Endothelial cell (in vitro differentiated cells): Measurements from ENCODE around the gene CPT1A. TPM values are rescaled to one million over a fixed set of nuclear protein-coding genes. Genes with fewer than 3 reads are reported as not detected.

Source experiments
- DNase-seq: peaks from one replicate; pipeline ENCODE4 v3.0.0; 2021; ENCODE audit warnings: low spot score
- H3K27ac Mint-ChIP-seq: one replicate; pipeline ENCODE4 v1.8.0; 2021; ENCODE audit warnings: mixed read lengths, inconsistent platforms; ENCODE audit not compliant: unreplicated experiment
- H3K27me3 Mint-ChIP-seq: one replicate; pipeline ENCODE4 v1.8.0; 2021; ENCODE audit warnings: mild to moderate bottlenecking, moderate library complexity, mixed read lengths, inconsistent platforms; ENCODE audit not compliant: unreplicated experiment
- H3K36me3 Mint-ChIP-seq: one replicate; pipeline ENCODE4 v1.8.0; 2021; ENCODE audit warnings: mild to moderate bottlenecking, low read depth, mixed read lengths, inconsistent platforms; ENCODE audit not compliant: unreplicated experiment
- H3K4me1 Mint-ChIP-seq: one replicate; pipeline ENCODE4 v1.8.0; 2021; ENCODE audit warnings: mild to moderate bottlenecking, mixed read lengths, inconsistent platforms; ENCODE audit not compliant: unreplicated experiment
- H3K4me3 Mint-ChIP-seq: one replicate; pipeline ENCODE4 v1.8.0; 2021; ENCODE audit warnings: mild to moderate bottlenecking, mixed read lengths, inconsistent platforms; ENCODE audit not compliant: unreplicated experiment
- H3K9me3 Mint-ChIP-seq: one replicate; pipeline ENCODE4 v1.8.0; 2021; ENCODE audit warnings: mixed read lengths, inconsistent platforms; ENCODE audit not compliant: unreplicated experiment
- total RNA-seq: library from RNA; stranded (reverse); fragmentation: NEBNext Ultra II Directional; extraction: Animal tissue kit (Norgen Biotek cat#: 25700); gene quantifications from one replicate; pipeline ENCODE4 v1.2.1, GENCODE V29; 2021; ENCODE audit not compliant: unreplicated experiment
- TF ChIP-seq, protein P1 (sequence below): fragments of 200-600 bp; sonication (generic); IDR thresholded peaks from one replicate; pipeline ENCODE4 v1.5.0; 2021; ENCODE audit warnings: antibody characterized with exemption; ENCODE audit not compliant: unreplicated experiment

Gene CPT1A
- total RNA-seq, 1 donor from 2014 or later = 0.36 TPM

- Mint-ChIP-seq H3K27me3 (peaks cover 11% of the 10 kb centered on the region), H3K27ac (no peak overlapping the region), H3K4me1 (peaks cover 10% of the 10 kb centered on the region), H3K36me3 (no peaks in the 10 kb centered on the region), H3K4me3 (no peak overlapping the region), H3K9me3 (no peaks in the 10 kb centered on the region)
- no peak for DNase-seq
- TF ChIP-seq, protein P1, sequence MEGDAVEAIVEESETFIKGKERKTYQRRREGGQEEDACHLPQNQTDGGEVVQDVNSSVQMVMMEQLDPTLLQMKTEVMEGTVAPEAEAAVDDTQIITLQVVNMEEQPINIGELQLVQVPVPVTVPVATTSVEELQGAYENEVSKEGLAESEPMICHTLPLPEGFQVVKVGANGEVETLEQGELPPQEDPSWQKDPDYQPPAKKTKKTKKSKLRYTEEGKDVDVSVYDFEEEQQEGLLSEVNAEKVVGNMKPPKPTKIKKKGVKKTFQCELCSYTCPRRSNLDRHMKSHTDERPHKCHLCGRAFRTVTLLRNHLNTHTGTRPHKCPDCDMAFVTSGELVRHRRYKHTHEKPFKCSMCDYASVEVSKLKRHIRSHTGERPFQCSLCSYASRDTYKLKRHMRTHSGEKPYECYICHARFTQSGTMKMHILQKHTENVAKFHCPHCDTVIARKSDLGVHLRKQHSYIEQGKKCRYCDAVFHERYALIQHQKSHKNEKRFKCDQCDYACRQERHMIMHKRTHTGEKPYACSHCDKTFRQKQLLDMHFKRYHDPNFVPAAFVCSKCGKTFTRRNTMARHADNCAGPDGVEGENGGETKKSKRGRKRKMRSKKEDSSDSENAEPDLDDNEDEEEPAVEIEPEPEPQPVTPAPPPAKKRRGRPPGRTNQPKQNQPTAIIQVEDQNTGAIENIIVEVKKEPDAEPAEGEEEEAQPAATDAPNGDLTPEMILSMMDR = no peak
Observed at GRCh38 chr11:68852628-68853027, 10.9 kb upstream of the CPT1A start.

DNA sequence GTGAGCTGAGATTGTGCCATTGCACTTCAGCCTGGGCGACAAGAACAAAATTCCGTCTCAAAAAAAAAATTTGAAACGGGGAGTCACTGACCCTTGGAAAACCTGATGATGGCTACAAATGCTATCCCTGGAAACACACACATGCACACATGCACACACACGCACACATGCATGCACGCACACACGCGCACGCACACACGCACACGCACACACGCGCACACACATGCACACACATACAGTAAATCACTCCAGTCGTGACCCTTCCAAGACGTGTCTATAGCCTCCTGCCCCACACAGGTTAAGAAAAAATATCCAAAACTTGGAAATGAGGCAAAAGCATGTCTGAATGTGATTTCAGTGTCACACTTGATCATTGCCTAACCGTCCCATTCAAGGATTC is 6.7 kb upstream of the CPT1A start:
- Mint-ChIP-seq H3K4me3 (no peak overlapping the region), H3K9me3 (no peaks in the 10 kb centered on the region), H3K36me3 (no peaks in the 10 kb centered on the region), H3K4me1 (peaks cover 3% of the 10 kb centered on the region), H3K27ac (no peak overlapping the region), H3K27me3 (peaks cover 7% of the 10 kb centered on the region)
- TF ChIP-seq, protein P1 = no peak
- DNase-seq = no peak

DNA sequence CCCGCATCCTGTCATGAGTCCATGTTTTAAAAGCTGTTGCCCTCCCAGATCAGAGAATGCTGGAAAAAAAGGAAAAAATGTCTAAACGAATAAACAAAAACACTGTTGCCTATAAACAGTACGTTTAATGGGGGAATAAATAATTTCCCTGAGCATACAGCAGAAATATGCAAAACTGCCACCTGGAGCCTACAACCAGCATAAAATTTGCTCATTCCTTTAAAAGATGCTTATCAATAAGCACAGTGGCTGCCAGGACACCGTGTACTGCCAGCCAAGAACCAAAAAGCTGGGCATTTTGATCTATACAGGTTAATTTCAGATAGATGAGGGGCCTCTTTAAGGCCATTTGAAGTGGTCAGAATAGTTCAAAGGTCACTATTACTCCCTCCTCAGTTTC is 5.7 kb upstream of the CPT1A start:
- Mint-ChIP-seq H3K27me3 (peaks cover 10% of the 10 kb centered on the region), H3K4me1 (peaks cover 7% of the 10 kb centered on the region), H3K9me3 (no peaks in the 10 kb centered on the region), H3K36me3 (peaks cover 3% of the 10 kb centered on the region), H3K27ac (no peak overlapping the region), H3K4me3 (no peak overlapping the region)
- TF ChIP-seq, protein P1 = no peak
- no peak for DNase-seq

DNA sequence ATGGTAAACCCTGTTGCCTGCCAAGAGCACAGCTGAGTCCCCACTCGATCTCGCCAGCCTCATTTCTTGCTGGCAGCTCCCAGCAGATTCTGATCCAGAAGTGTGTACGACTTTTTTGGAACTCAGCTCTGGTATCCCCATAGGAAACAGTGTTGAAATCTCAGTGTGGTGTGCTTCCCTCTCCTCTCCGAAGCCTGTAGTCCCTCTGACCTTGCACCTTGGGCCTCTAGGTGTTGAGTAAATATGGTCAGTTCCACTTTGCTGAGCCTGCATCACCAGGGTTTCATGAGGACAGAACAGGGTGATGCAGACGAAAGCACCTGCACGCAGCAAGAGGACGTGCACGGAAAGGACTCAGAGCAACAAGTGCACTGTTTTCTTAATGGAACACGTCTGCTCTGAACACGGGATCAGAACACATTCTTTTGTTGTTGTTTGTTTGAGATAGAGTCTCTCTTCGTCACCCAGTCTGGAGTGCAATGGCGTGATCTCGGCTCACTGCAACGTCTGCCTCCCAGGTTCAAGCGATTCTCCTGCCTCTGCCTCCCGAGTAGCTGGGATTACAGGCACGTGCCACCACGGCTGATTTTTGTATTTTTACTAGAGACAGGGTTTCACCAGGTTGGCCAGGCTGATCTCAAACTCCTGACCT is 3.8 kb upstream of the CPT1A start:
- peaks cover 3% of the 10 kb centered on the region for H3K36me3 Mint-ChIP-seq
- H3K27me3 Mint-ChIP-seq = peaks cover 12% of the 10 kb centered on the region
- peaks cover 7% of the 10 kb centered on the region for H3K4me1 Mint-ChIP-seq
- TF ChIP-seq, protein P1 = no peak
- H3K9me3 Mint-ChIP-seq = no peaks in the 10 kb centered on the region
- no peak overlapping the region for H3K27ac Mint-ChIP-seq
- H3K4me3 Mint-ChIP-seq = no peak overlapping the region
- no peak for DNase-seq

DNA sequence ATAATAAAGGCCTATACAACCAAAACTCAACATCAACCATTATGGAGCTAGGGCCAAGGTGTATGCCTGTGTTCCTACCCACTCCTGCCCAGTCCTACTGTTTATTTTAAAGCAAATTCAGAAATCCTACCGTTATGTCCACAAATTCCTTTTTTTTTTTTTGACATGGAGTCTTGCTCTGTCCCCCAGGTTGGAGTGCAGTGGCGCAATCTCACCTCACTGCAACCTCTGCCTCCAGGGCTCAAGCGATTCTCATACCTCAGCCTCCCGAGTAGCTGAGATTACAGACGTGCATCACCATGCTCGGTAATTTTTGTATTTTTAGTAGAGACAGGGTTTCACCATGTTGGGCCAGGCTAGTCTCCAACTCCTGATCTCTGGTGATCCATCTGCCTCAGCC is 3.1 kb upstream of the CPT1A start:
- Mint-ChIP-seq H3K27ac (no peak overlapping the region), H3K4me1 (peaks cover 10% of the 10 kb centered on the region), H3K36me3 (peaks cover 3% of the 10 kb centered on the region), H3K4me3 (no peak overlapping the region), H3K9me3 (no peaks in the 10 kb centered on the region), H3K27me3 (peaks cover 18% of the 10 kb centered on the region)
- no peak for DNase-seq
- TF ChIP-seq, protein P1 = no peak
